ENCODE data around the gene SOSTDC1.

The SOSTDC1 gene, protein sequence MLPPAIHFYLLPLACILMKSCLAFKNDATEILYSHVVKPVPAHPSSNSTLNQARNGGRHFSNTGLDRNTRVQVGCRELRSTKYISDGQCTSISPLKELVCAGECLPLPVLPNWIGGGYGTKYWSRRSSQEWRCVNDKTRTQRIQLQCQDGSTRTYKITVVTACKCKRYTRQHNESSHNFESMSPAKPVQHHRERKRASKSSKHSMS

DNA sequence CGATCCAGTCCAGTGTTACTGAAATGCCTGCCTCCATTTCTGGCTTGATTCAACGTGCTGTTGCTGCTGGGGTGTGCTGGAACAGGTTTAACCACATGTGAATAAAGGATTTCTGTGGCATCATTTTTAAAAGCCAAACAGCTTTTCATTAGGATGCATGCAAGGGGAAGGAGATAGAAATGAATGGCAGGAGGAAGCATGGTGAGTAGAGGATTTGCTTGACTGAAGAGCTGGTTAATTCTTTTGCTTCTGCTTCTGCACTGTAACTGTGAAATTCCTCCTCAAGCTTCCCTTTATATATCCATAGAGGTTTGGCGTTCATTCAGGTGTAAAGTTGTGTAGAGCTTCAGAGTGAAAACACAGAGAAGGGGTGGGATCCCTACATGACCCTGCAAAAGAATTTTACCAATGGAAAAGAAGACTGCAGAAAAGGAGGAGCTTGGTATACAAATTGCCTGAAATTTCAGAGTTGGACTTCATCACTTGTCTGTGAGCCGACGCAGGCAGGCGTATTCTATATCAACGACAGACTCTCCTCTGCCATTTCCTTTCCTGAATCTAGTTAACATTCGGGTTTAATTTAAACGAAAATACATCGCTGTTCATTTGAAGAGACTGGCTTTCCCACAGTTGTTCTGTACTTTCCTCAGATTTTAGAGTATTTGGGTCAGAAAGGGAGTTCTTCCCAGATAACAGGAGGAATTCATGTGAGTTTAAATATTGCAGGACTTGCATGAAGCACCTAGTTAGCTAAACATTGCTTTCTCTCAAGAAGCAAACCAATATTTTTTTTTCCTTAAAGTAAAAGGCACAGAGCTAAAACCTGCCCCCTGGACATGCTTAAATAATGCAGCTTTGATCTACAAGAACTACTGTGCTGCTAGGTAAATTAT is at the start of gene SOSTDC1:
TSS of gene SOSTDC1 (minus strand) at position 270 of the 893 bp plus-strand sequence. CDS start at position 200, 70 bp downstream.
- TF ChIP-seq FOXM1 (IDR thresholded peaks at IDR 0.05; ENCODE audit: borderline replicate concordance, low read depth): no peak
- no peak for TF ChIP-seq YY1 (IDR thresholded peaks at IDR 0.05; ENCODE audit: low read depth)
- TF ChIP-seq EGR1 (IDR thresholded peaks at IDR 0.05): no peak
- no peak for TF ChIP-seq EP300 (IDR thresholded peaks at IDR 0.05; ENCODE audit: borderline replicate concordance)
- no peak; the same call in 1 of the 2 replicates for TF ChIP-seq TAF1 (IDR thresholded peaks at IDR 0.05; ENCODE audit: low read depth)
- no peak for TF ChIP-seq NFIC (IDR thresholded peaks at IDR 0.05)
- TF ChIP-seq RAD21 (IDR thresholded peaks at IDR 0.05; ENCODE audit: low read depth): no peak
- TF ChIP-seq ZBTB7A (IDR thresholded peaks at IDR 0.05; ENCODE audit: low read depth): no peak

DNA sequence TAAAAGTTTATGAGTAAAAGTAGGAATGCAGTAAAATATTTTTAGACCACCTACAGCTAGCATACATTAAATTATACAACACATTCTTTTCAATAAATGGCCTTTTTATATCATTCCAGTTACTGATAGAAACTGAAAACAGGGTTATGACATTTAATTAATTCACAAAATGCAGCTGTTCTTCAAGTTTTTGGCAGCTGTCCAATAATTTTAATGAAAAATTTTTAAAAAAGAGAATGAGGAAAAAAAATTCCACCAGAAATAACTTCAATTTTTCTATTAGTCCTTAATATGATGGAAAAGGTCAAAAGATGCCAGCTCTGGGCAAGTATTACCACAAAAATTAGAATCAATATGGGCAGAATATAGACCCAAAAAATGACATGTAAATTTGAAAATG is 49.2 kb upstream of the SOSTDC1 start:
- TF ChIP-seq TCF12 (IDR thresholded peaks at IDR 0.05; ENCODE audit: low read depth) (no peak), ZBTB7A (IDR thresholded peaks at IDR 0.05; ENCODE audit: low read depth) (no peak), FOXM1 (IDR thresholded peaks at IDR 0.05; ENCODE audit: borderline replicate concordance, low read depth) (no peak), TEAD4 (IDR thresholded peaks at IDR 0.05) (no peak), NFIC (IDR thresholded peaks at IDR 0.05) (0 out of 2 replicates have a peak, but pooled peaks have one; percentile 7)
- TF ChIP-seq, protein P1, sequence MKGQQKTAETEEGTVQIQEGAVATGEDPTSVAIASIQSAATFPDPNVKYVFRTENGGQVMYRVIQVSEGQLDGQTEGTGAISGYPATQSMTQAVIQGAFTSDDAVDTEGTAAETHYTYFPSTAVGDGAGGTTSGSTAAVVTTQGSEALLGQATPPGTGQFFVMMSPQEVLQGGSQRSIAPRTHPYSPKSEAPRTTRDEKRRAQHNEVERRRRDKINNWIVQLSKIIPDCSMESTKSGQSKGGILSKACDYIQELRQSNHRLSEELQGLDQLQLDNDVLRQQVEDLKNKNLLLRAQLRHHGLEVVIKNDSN (IDR thresholded peaks at IDR 0.05): no peak

DNA sequence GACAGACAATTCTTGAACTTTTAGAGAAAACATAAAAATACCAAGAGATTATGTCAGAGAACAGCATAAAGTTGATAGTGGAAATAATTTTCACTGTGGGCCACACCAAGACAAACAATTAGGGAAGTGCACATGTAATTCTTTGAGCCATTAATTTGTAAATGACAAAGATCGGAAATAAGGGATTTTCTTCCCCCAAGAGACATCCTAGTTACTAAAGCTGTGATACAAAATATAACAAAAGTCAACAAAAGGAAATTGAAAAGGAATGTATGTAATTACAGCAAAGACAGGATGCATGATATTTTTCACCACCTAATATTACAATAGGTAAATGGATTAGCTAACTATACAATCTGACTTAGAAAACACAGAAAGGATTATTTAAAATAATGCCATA is 48.7 kb upstream of the SOSTDC1 start:
- no peak for TF ChIP-seq RAD21 (IDR thresholded peaks at IDR 0.05; ENCODE audit: low read depth)
- TF ChIP-seq FOXM1 (IDR thresholded peaks at IDR 0.05; ENCODE audit: borderline replicate concordance, low read depth): no peak
- TF ChIP-seq EP300 (IDR thresholded peaks at IDR 0.05; ENCODE audit: borderline replicate concordance): no peak
- no peak for TF ChIP-seq YY1 (IDR thresholded peaks at IDR 0.05; ENCODE audit: low read depth)
- no peak for TF ChIP-seq CEBPB (IDR thresholded peaks at IDR 0.05)
- TF ChIP-seq, protein P2, sequence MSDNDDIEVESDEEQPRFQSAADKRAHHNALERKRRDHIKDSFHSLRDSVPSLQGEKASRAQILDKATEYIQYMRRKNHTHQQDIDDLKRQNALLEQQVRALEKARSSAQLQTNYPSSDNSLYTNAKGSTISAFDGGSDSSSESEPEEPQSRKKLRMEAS (IDR thresholded peaks at IDR 0.05): no peak
- TF ChIP-seq, protein P1 (IDR thresholded peaks at IDR 0.05): no peak
- no peak for TF ChIP-seq NFIC (IDR thresholded peaks at IDR 0.05)
- TF ChIP-seq EGR1 (IDR thresholded peaks at IDR 0.05): no peak
- no peak for TF ChIP-seq CREB1 (IDR thresholded peaks at IDR 0.05; ENCODE audit: low read depth)
- TF ChIP-seq TEAD4 (IDR thresholded peaks at IDR 0.05): no peak

DNA sequence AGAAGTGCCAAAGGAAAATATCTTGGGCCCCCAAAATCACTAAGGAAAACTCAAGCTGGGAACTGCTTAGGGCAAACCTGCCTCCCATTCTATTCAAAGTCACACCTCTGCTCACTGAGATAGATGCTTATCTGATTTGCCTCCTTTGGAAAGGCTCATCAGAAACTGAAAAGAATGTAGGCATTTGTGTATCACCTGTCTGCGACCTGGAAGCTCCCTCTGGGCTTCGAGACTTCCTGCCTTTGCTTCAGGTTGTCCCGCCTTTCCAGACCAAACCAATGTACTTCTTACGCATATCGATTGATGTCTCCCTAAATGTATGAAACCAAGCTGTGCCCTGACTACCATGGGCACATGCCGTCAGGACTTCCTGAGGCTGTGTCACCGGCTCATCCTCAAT is 46.6 kb upstream of the SOSTDC1 start:
- TF ChIP-seq CREB1 (IDR thresholded peaks at IDR 0.05; ENCODE audit: low read depth) (no peak), EP300 (IDR thresholded peaks at IDR 0.05; ENCODE audit: borderline replicate concordance) (no peak), FOXM1 (IDR thresholded peaks at IDR 0.05; ENCODE audit: borderline replicate concordance, low read depth) (no peak), ZBTB7A (IDR thresholded peaks at IDR 0.05; ENCODE audit: low read depth) (no peak), TAF1 (IDR thresholded peaks at IDR 0.05; ENCODE audit: low read depth) (no peak), NFIC (IDR thresholded peaks at IDR 0.05) (no peak), TCF12 (IDR thresholded peaks at IDR 0.05; ENCODE audit: low read depth) (no peak), CEBPB (IDR thresholded peaks at IDR 0.05) (no peak), EGR1 (IDR thresholded peaks at IDR 0.05) (no peak), YY1 (IDR thresholded peaks at IDR 0.05; ENCODE audit: low read depth) (no peak), RAD21 (IDR thresholded peaks at IDR 0.05; ENCODE audit: low read depth) (no peak), TEAD4 (IDR thresholded peaks at IDR 0.05) (no peak)
- TF ChIP-seq, protein P1 (IDR thresholded peaks at IDR 0.05): no peak
- TF ChIP-seq, protein P3, sequence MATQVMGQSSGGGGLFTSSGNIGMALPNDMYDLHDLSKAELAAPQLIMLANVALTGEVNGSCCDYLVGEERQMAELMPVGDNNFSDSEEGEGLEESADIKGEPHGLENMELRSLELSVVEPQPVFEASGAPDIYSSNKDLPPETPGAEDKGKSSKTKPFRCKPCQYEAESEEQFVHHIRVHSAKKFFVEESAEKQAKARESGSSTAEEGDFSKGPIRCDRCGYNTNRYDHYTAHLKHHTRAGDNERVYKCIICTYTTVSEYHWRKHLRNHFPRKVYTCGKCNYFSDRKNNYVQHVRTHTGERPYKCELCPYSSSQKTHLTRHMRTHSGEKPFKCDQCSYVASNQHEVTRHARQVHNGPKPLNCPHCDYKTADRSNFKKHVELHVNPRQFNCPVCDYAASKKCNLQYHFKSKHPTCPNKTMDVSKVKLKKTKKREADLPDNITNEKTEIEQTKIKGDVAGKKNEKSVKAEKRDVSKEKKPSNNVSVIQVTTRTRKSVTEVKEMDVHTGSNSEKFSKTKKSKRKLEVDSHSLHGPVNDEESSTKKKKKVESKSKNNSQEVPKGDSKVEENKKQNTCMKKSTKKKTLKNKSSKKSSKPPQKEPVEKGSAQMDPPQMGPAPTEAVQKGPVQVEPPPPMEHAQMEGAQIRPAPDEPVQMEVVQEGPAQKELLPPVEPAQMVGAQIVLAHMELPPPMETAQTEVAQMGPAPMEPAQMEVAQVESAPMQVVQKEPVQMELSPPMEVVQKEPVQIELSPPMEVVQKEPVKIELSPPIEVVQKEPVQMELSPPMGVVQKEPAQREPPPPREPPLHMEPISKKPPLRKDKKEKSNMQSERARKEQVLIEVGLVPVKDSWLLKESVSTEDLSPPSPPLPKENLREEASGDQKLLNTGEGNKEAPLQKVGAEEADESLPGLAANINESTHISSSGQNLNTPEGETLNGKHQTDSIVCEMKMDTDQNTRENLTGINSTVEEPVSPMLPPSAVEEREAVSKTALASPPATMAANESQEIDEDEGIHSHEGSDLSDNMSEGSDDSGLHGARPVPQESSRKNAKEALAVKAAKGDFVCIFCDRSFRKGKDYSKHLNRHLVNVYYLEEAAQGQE (IDR thresholded peaks at IDR 0.05; ENCODE audit: low read depth): no peak
- TF ChIP-seq, protein P2 (IDR thresholded peaks at IDR 0.05): no peak

DNA sequence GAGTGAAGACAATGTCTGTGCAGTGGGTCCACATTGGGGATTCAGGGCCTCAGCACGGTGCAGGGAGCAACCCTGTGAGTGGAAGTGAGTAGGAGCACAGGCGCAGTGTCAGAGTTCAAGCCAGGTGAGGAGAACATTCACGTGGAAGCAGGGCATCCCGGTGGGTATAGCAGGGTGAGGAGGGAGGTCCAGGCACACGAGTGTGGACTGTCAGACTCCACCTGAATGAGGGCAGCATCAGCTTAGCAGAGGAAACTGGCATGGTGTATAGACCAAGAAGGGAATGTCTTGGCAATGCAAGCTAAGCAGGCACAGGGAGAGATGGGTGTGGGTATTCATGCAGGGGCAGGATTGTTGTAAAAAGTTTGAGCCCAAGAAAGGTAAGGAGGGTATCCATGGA is 45.8 kb upstream of the SOSTDC1 start:
- TF ChIP-seq, protein P3 (IDR thresholded peaks at IDR 0.05; ENCODE audit: low read depth): no peak
- TF ChIP-seq CEBPB (IDR thresholded peaks at IDR 0.05): no peak
- no peak for TF ChIP-seq RAD21 (IDR thresholded peaks at IDR 0.05; ENCODE audit: low read depth)
- no peak for TF ChIP-seq NFIC (IDR thresholded peaks at IDR 0.05)
- no peak for TF ChIP-seq ZBTB7A (IDR thresholded peaks at IDR 0.05; ENCODE audit: low read depth)

Data from Ishikawa (cell line).